Glomerular visceral epithelial cell (primary cell): ENCODE measurements around the gene PIGBOS1.
A peak's percentile ranks its signal among the peaks of the same experiment; 100 is the strongest.
"Not testable (repeated sequence)": the region's sequence is repeated elsewhere in the genome, so short reads cannot be mapped to it uniquely, and the experiment has no call there.

Experiments used
- DNase-seq: peaks from one replicate; pipeline ENCODE4 v3.0.0-alpha.2; 2016; ENCODE audit errors: extremely low spot score

PIGBOS1 gene

GRCh38 chr15:55318588-55319494 lies at the start of gene PIGBOS1, which contains the start of gene PIGB:
TSS of gene PIGBOS1 (minus strand) at chr15:55319123. CDS start at chr15:55317792, 1,331 bp downstream.
TSS of gene PIGB (plus strand) at chr15:55319222. CDS start at chr15:55319251, 29 bp downstream.
- DNase-seq = peak; percentile 89

GRCh38 chr15:55366981-55367380 lies 48.1 kb upstream of the PIGBOS1 start:
- DNase-seq = no peak

- no peak for DNase-seq
These were observed 43.7 kb upstream of the PIGBOS1 start for GRCh38 chr15:55362641-55363040.

- no peak for DNase-seq
These were observed 42.1 kb upstream of the PIGBOS1 start for GRCh38 chr15:55361048-55361447.

GRCh38 chr15:55360256-55360655 lies 41.3 kb upstream of the PIGBOS1 start:
- DNase-seq = no peak

- no peak for DNase-seq
These were observed 39.5 kb upstream of the PIGBOS1 start for GRCh38 chr15:55358471-55358870.

- DNase-seq = no peak
These were observed 38.9 kb upstream of the PIGBOS1 start for GRCh38 chr15:55357774-55358173.

GRCh38 chr15:55356985-55357585 lies 38.2 kb upstream of the PIGBOS1 start:
- DNase-seq = no peak

GRCh38 chr15:55353025-55353424 lies 34.1 kb upstream of the PIGBOS1 start:
- DNase-seq = no peak

- no peak for DNase-seq
These were observed 30.4 kb upstream of the PIGBOS1 start for GRCh38 chr15:55349282-55349681.

GRCh38 chr15:55348281-55348778 lies 29.4 kb upstream of the PIGBOS1 start:
- no peak for DNase-seq

GRCh38 chr15:55344206-55344605 lies 25.3 kb upstream of the PIGBOS1 start:
- DNase-seq = no peak

GRCh38 chr15:55343168-55343567 lies 24.2 kb upstream of the PIGBOS1 start:
- DNase-seq = no peak

GRCh38 chr15:55337160-55337559 lies 18.2 kb upstream of the PIGBOS1 start:
- DNase-seq = no peak

- no peak for DNase-seq
These were observed 16.1 kb upstream of the PIGBOS1 start for GRCh38 chr15:55334997-55335396.

GRCh38 chr15:55334371-55334770 lies 15.4 kb upstream of the PIGBOS1 start:
- no peak for DNase-seq

GRCh38 chr15:55327387-55327786 lies 8.5 kb upstream of the PIGBOS1 start:
- no peak for DNase-seq

- no peak for DNase-seq
These were observed 3.5 kb upstream of the PIGBOS1 start for GRCh38 chr15:55322467-55322866.

GRCh38 chr15:55320963-55321362 lies 2.0 kb upstream of the PIGBOS1 start:
- DNase-seq = no peak

GRCh38 chr15:55320238-55320550 lies 1.3 kb upstream of the PIGBOS1 start:
- no peak for DNase-seq

GRCh38 chr15:55319537-55320237 lies 764 bp upstream of the PIGBOS1 start:
- no peak for DNase-seq

- not testable (repeated sequence) for DNase-seq
These were observed 16.1 kb downstream of the PIGBOS1 start for GRCh38 chr15:55302801-55303200.
